ENCODE measurements around the gene INTS11. TPM values are rescaled to one million over a fixed set of nuclear protein-coding genes. Genes with fewer than 3 reads are reported as not detected.

Gene INTS11
- 112 and 113 TPM in 2 replicates for total RNA-seq

DNA sequence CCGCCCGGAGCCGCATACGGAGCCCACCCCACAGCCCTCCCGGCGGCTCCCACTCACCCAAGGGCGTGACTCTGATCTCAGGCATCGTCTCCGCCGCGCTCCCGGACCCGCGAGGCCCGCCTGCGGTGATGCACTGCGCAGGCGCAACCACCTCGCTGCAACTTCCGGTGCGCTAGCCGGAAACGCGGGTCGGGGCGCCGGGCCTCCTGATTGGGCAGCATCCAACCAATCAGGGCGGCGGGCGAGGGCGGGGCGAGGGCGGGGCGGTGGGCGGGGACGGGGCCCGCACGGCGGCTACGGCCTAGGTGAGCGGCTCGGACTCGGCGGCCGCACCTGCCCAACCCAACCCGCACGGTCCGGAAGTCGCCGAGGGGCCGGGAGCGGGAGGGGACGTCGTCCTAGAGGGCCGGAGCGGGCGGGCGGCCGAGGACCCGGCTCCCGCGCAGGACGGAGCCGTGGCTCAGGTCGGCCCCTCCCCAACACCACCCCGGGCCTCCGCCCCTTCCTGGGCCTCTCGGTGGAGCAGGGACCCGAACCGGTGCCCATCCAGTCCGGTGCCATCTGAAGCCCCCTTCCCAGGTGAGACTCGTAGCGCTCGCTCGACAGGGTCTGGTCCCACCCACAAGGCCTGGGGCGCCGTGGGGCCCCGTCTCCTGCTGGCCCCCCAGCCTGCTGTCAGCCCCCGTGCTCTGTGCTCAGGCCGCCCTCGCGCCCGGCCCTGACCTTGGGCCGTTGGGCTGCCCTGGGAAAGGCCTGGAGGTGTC is at the start of gene INTS11, which contains the start of gene CPTP:
INTS11 (minus strand) TSS at position 137 of the 764 bp plus-strand sequence; CDS start at position 85, 52 bp downstream.
CPTP (plus strand) TSS at position 279 of the 764 bp plus-strand sequence. CDS start 2,109 bp downstream, outside the sequence.

DNA sequence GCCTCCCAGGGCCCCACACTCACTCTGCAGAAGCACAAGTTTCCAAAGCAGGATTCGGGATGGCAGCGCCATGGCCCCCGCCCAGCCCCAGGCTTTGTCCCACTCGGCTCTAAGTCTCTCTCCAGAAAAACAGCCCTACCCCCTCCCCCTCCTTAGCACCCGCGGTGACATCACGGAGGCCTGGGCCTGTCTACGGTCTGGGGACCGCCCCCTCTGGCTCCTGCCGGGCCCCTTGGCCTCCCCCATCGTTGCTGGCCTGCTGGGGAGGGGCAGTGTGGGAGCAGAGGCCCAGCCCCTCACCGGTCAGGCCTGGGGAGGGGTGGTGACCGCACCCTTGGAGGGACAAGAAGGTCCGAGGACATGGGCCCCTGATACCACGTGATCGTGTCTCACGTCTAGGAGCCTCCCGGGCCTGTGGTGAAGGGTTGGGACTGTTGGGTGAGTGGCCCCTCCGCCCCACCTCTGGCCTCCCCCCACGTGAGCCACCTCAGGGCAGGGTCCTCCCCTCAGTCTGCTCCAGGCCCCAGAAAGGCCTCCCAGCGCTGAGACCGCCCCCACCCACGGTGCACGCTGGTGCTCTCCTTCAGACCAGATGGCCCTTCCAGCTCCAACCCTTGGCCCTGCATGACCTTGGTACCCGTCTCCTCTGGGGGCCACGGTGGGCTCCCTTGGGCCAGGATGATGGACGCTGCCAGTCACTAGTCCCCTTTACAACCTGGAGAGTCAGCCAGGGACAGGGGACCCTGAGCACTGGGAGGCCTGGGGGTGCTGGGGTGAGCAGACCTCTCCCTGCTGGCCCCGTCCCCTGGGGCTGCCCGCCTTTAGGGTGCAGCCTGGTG is 34.2 kb upstream of the INTS11 start, which contains the start of gene MXRA8:
MXRA8 (minus strand) TSS at position 123 of the 839 bp plus-strand sequence; CDS start at position 72, 51 bp downstream.

DNA sequence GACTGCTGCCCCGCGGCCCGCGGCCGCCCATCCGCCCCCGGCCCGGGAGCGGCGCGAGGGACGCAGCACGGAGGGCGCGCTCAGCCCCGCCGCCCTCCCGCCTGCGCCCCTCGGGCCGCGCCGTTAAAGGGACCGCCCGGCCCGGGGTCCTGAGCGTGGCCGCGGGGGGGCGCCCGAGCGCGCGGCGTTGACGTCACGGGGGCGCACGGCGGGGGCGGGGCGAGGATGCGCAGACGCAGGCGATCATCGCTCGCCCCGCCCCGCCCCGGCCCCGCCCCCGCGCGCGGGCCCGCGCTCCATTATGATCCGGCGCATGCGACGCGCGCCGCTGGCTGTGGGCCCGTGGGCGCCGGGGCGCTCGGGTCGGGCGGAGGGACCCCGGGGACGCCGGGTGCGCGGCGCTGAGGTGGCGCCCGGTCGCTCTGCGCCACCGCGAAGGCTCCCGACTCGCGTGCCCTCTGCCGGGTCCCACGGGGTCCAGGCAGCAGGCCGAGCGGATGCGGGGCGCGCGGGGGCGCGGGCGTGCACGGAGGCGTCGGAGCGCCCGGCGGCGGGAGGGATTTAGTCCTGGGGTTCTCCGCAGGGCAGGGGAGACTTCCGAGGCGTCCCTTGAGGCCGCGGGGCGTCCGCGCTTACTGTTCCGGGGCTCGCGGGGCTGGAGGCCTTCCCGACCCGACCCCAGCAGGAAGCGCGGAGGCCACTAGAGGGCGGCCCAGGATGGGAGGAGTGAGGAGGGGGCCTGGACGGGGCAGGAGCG is 25.0 kb upstream of the INTS11 start, which contains the start of gene DVL1:
DVL1 (minus strand) TSS at position 163 of the 757 bp plus-strand sequence. CDS start 353 bp downstream, outside the sequence.

DNA sequence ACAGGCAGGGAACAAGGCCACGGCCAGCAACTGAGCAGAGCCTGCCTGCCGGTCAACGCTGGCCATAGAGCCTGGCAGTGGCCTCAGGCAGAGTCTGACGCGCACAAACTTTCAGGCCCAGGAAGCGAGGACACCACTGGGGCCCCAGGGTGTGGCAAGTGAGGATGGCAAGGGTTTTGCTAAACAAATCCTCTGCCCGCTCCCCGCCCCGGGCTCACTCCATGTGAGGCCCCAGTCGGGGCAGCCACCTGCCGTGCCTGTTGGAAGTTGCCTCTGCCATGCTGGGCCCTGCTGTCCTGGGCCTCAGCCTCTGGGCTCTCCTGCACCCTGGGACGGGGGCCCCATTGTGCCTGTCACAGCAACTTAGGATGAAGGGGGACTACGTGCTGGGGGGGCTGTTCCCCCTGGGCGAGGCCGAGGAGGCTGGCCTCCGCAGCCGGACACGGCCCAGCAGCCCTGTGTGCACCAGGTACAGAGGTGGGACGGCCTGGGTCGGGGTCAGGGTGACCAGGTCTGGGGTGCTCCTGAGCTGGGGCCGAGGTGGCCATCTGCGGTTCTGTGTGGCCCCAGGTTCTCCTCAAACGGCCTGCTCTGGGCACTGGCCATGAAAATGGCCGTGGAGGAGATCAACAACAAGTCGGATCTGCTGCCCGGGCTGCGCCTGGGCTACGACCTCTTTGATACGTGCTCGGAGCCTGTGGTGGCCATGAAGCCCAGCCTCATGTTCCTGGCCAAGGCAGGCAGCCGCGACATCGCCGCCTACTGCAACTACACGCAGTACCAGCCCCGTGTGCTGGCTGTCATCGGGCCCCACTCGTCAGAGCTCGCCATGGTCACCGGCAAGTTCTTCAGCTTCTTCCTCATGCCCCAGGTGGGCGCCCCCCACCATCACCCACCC is 6.9 kb upstream of the INTS11 start, which contains the start of gene TAS1R3:
TAS1R3 (plus strand) TSS at position 213 of the 898 bp plus-strand sequence; CDS start at position 279, 66 bp downstream.

DNA sequence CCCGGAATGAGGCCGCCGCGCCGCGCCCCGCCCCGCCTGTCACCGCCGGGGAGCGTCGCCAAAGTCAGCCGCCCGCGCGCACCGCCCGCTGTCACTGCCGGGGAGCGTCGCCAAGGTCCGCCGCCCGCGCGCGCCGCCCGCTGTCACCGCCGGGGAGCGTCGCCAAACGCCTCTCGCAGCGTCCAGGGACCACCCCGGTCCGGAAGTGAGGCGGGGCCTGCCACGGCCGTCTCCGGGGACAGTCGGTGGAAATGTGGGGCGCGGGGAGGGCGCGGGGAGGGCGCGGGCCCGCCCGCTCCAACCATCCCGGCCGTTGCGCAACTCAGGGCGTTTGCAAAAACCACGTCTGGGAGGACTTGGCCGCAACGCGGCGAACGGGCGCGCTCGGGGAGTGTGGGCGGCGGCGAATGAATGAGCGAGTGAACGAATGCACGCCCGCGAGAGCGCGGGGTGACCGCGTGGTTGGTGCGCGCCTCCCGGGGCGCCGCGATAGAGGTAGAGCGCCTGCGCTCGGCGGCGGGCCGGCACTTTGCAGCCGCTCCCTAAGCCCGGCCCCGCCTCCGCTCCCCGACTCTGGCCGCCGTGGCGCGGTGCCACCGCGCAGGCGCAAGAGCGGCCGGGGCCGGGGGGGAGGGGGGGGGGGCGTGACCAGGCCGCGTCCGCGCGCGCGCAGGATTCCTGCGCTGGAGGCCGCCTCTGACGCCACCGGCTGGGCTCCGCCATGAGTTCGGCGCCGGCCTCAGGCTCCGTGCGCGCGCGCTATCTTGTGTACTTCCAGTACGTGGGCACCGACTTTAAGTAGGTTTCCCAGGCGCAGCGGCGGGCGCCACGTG is 16.3 kb downstream of the INTS11 start, which contains the start of the genes ACAP3 and PUSL1:
ACAP3 (minus strand) TSS at position 8 of the 833 bp plus-strand sequence. CDS start 115 bp downstream, outside the sequence.
PUSL1 (plus strand) TSS at position 675 of the 833 bp plus-strand sequence; CDS start at position 722, 47 bp downstream.

DNA sequence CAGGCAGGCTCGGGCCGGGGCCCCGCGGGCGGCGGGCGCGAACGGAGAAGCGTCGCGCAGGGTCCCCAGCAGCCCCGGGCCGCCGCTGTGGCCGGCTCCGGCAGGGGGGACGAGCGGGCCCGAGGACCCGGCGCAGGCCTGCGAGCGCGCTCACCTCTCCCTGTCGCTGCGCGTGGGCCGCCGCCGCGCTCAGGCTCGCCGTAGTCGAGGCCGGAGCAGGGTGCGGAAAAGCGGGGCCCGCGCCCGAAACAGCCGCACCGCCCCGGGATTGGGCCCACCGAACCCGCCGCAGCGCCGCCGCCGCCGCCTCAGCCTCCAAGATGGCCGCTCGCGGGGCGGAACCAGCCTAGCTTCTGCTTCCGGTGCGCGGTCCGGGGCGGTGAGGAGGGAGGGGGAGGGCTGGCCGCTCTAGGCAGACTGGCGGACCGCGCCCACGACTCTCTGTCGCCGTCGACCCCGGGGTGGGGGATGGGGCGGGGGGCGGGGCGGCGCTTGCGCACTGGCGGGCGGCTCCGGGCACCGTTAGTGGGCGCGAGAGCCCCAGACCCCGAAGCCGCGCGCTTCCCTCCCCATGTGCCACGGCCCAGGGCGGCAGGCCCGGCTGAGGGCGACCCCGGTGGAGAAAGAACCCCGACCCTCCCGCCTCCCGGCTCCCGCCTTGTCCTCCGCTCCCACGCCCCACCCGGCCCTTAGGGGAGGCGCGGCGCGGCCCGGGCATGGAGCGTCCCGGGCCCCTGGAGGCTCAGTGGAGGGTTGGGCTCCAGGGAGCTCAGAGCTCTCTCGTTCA is 50.8 kb downstream of the INTS11 start, which contains the start of gene UBE2J2:
UBE2J2 (minus strand) TSS at position 343 of the 787 bp plus-strand sequence. CDS start 5,862 bp downstream, outside the sequence.

Other genes starting within 250 kb of the INTS11 start
- 13.8 and 14.7 TPM in 2 replicates for gene C1orf159, start 208.6 kb downstream of the INTS11 start, total RNA-seq
- not detected in 2 replicates for gene TTLL10, start 150.8 kb downstream of the INTS11 start, total RNA-seq
- gene TNFRSF18, start 118.1 kb downstream of the INTS11 start, total RNA-seq = 0.34 TPM in 1 of 2 replicates, not detected in the other
- 0.17 and 0.30 TPM in 2 replicates for gene TNFRSF4, start 110.5 kb downstream of the INTS11 start, total RNA-seq
- 125 and 128 TPM in 2 replicates for gene SDF4, start 92.7 kb downstream of the INTS11 start, total RNA-seq
- 23.2 and 25.7 TPM in 2 replicates for gene B3GALT6, start 92.4 kb downstream of the INTS11 start, total RNA-seq
- gene C1QTNF12, start 77.9 kb downstream of the INTS11 start, total RNA-seq = 0.17 and 0.59 TPM in 2 replicates
- 45.9 and 61.7 TPM in 2 replicates for gene UBE2J2, start 50.8 kb downstream of the INTS11 start, total RNA-seq
- 0.30 and 1.2 TPM in 2 replicates for gene SCNN1D, start 44.2 kb downstream of the INTS11 start, total RNA-seq
- gene ACAP3, start 16.7 kb downstream of the INTS11 start, total RNA-seq = 27.6 and 28.9 TPM in 2 replicates
- gene PUSL1, start 16.1 kb downstream of the INTS11 start, total RNA-seq = 32.4 and 42.2 TPM in 2 replicates
- 26.0 and 29.1 TPM in 2 replicates for gene CPTP, start 142 bp upstream of the INTS11 start, total RNA-seq
- gene TAS1R3, start 6.6 kb upstream of the INTS11 start, total RNA-seq = under 0.01 TPM in 2 replicates
- 60.1 and 71.6 TPM in 2 replicates for gene DVL1, start 24.8 kb upstream of the INTS11 start, total RNA-seq
- gene MXRA8, start 33.9 kb upstream of the INTS11 start, total RNA-seq = 382 and 409 TPM in 2 replicates
- 193 and 196 TPM in 2 replicates for gene AURKAIP1, start 50.5 kb upstream of the INTS11 start, total RNA-seq
- 53.2 and 54.5 TPM in 2 replicates for gene CCNL2, start 74.7 kb upstream of the INTS11 start, total RNA-seq
- gene MRPL20, start 82.6 kb upstream of the INTS11 start, total RNA-seq = 153 and 190 TPM in 2 replicates
- 0.45 and 0.50 TPM in 2 replicates for gene ANKRD65, start 96.6 kb upstream of the INTS11 start, total RNA-seq
- 7.1 and 7.9 TPM in 2 replicates for gene VWA1, start 111.0 kb upstream of the INTS11 start, total RNA-seq
- under 0.01 TPM in 1 of 2 replicates, not detected in the other for gene ATAD3C, start 125.0 kb upstream of the INTS11 start, total RNA-seq
- gene ATAD3B, start 147.1 kb upstream of the INTS11 start, total RNA-seq = 25.1 and 26.3 TPM in 2 replicates
- gene ATAD3A, start 187.5 kb upstream of the INTS11 start, total RNA-seq = 65.6 and 66.2 TPM in 2 replicates
- 3.0 and 4.0 TPM in 2 replicates for gene TMEM240, start 216.0 kb upstream of the INTS11 start, total RNA-seq

Measured in bronchus fibroblast of lung (primary cell).